GM19372 (cell line): ENCODE data around the gene KLRB1.
"Not testable (repeated sequence)": the region's sequence is repeated elsewhere in the genome, so short reads cannot be mapped to it uniquely, and the experiment has no call there.

ENCODE experiments used
- ATAC-seq: cut with Tn5 transposase; IDR thresholded peaks from one replicate; pipeline ENCODE4 v1.9.1; 2021; ENCODE audit warnings: mild to moderate bottlenecking, low read depth, moderate library complexity; ENCODE audit not compliant: unreplicated experiment

KLRB1 gene

DNA sequence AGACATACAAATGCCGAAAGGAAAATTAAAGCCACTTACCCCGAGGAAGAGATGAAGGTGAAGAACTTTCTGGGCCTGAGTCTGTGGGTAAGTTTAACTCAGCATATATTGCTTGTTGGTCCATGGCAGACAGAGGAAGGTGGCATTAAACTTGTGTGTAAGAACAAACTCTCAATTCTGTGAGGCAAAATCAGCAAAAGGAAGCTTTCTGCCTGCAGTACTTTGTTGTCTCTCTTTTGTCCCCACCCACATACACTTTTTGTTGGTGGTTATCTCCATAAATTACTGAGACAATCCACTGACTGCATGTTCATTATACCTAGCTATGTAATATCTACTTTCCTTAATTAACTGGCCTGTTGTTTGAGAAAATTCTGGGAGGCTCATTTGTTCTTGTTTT, at the start of gene KLRB1:
Gene KLRB1 (minus strand): TSS at position 201 of the 400 bp plus-strand sequence. CDS start 77 bp downstream, at position 124.
- no peak for ATAC-seq

DNA sequence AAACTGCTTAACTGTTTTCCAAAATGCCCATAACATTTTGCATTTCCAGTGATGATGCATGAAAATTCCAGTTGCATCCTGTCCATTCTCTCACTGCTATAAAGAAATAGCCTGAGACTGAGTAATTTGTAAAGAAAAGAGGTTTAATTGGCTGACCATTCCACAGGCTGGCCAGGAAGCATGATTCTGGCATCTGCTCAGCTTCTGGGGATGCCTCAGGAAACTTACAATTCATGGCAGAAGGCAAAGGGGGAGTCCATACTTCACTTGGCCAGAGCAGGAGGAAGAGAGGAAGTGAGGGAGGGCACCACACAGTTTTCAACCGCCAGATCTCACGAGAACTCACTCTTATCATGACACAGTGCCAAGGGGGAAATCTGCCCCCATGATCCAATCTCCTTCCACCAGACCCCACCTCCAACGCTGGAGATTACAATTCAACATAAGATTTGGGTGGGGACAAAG, 43.6 kb upstream of the KLRB1 start:
- no peak for ATAC-seq

DNA sequence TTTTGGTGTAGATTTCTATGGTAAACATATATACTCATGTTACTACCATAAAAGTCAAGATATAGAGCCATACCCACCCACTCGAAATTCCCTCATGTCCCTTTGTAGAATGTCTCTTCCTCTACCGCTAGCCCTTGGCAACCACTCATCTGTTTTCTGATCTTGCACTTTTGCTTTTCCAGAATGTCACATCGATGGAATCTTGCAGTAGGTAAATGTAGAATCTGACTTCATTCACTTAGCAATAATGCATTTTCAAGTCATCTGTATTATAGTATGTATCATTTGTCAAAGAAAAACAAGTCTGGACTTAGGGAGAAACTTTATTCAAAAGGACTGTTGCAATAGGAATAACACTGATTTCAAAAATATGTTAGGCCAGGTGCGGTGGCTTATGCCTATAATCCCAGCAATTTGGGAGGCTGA, 42.4 kb upstream of the KLRB1 start:
- ATAC-seq: no peak

DNA sequence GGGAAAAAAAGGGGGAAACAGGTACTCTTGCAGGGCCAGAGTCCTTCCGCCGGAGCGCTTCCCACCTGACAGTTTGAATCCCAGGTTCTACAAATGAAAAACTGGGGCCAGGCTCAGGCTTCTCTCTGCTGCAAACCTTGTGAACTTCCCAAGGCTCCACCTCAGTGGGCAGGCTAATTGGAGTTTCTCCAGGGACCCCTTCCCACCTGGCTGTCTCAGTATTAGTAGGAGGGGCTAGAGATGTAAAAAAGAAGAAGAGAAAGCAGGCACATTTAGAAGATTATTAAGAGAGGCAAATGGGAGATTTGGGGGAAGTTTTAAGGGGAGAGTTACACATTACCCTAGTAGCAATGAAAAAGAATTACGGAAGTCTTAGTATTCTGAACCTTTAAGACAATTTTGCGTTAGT, 41.8 kb upstream of the KLRB1 start:
- no peak for ATAC-seq

DNA sequence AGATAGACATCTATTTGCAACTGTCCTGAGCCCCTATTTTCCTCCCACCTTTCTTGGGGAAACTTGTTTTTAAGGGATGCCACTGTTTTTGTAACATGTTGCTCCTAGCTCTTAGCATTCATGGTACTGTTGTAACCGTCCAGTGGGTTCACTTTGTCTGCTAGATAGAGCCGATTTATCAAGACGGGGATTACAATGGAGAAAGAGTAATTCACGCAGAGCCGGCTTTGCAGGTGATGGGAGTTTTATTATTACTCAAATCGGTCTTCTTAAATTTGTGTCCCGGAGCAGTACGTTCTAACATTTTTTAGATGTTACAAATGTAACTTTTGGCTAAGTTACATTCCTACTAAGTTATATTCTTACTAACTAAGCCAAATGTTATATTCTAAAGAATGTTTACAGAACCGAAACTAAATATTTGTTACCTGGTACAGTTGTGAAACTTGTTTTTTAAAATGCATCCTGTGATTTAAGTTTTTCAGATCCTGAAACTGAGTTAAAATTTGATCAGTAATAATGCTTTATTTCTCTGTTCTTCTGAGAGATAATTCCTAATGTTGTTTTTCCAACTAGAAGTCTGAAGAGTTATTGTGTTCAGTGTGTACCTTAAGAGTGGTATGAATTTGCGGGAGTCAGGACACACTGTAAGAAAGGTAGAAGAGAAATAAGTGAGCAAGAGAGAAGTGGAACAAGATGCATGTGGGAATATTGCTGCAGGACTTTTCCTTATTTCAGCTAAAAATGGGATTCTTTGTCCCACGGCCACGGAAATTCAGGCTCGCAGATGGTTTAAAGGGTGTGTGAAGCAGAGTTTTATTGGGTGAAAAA, 41.2 kb upstream of the KLRB1 start:
- no peak for ATAC-seq

DNA sequence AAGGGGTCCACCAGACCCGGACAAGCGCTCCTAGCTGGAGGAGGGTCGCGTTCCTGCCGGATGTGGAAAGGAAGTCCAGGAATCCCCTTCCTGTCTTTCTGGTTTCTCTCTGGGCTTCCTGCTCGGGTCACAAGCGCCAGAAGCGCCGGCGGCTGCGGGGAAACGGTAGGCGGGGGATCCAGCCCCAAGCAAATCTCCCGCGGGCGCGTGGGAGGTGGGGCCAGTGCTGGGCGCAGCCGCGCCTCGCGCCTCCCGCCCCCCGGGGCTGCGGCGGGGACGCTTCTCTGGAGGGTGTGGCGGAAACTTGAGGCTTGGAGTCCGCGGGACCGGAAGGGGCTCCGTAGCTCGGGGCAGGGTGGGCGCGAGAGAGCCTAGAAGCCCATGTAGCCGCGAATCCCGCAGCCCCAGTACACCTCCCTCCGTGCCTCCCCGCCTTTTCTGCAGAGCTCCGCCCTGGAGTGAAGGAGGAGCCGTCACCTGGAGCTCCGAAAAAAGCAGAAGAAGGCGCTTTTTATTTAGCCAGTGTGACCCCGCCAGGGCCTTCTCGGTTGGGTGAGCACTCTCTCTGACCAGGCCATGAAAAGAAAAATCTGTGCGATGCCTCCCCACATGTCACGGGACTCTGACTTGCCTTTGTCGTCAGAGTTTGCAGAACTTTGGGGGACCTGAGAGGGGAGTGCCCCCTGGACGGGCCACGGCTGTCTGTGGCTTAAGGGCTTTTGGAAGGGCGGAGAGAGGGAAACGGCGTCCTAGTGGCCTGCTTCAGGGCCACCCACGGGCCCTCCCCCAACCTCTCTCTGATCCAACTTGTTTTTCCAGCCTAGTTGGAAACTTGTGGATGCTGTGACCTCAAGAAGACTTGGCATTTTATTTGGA, 40.3 kb upstream of the KLRB1 start:
- peak; percentile 71 for ATAC-seq

DNA sequence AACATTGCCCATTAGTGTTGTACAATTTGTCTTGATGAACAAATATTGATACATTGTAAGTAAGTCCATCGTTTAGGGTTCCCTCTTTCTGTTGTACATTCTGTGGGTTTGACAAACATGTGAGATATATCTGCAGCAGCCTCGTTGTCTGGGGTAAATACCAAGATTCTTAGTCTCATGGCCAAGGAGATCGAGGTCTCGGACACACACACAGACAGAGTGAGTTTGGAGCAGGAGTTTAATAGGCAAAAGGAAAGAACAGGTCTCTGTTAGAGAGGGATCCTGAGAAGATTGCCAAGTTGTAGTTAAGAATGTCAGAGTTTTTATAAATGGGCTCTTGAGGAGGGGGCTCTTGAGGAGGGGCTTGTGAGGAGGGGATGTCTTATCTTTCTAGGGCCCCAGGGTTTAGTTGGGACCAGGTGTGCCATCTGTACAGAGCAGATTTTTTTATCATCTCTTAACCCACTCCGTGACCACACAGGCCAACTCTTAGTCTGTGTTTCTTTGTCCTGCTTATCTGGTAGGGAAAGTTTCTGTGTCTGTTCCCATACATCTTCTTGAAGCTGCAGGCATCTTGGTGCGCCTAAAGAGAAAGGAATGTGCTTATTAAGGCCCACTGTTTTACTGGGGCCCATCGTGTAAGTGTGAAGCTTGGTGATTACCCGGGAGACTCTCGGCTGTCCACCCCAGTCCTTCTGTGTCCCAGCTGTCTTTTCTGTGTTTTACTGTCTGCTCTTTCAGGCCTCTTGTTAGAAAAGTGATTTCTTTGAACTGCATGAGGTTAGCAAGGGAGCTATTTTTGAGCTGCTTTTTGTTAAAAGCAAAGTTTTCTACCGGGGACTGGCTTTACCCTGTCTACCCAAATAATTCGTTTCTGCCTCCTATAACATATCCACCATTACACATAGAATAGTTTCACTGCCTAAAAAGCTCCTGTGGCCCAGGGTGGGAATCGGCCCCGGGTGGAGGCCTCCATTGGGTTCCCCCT, 39.4 kb upstream of the KLRB1 start:
- ATAC-seq: no peak

DNA sequence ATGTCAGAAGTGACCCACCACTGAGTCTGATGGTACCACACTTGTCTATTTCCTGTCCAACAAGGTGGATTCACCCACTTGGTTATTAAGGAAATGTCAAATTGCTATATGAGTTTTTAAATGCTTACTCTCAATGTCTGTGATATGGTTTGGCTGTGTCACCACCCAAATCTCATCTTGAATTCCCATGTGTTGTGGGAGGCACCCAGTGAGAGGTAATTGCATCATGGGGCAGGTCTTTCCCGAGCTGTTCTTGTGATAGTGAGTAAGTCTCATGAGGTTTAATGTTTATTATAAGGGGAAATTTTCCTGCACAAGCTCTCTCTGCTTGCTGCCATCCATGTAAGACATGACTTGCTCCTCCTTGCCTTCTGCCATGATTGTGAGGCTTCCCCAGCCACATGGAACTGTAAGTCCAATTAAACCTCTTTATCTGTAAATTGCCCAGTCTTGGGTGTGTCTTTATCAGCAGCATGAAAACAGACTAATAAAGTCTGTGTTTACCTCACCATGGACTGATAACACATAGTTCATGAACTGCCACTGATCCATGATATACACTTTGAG, 37.4 kb upstream of the KLRB1 start:
- ATAC-seq: not testable (repeated sequence)

DNA sequence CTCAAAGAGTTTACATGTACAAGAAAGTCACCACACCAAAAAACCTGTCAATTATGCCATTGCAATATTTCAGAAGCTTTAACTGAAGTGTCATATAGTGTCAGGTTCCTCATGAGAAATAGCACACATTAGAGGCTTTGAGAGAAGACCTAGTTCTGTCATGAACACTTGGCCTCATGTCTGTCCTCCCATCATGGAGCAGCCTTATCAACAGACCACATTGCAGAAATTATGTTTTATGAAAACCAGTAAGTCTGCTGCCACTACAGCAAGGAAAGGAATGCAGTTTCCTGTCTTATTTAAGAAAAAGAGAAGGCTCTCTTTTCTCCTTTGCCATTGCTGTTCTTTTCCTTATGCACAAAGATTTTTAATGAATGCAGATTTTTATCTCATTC, 35.5 kb upstream of the KLRB1 start:
- ATAC-seq: no peak

DNA sequence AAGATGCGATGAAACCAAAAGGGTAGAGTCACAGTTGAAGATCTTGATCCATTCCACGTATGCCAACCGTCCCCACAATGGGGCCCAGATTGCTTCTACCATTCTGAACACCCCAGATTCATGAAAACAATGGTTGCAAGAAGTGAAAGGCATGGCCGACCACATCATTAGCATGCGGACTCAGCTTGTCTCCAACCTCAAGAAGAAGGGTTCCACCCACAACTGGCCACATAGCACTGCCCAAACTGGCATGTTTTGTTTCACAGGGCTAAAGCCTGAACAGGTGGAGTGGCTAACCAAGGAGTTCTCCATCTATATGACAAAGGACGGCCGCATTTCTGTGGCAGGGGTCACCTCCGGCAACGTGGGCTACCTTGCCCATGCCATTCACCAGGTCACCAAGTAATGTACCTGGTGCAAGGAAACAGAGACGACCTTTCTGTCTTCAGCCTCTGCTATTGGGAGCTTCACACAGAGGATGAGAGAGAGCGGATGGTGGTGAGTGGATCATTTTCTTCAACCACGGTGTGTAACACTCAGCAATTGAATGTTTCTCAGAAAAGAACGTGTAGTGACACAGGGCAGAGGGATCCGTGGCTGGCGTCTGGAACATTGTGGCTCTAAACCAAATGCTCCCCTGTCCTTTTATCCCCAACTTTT, 35.0 kb upstream of the KLRB1 start:
- ATAC-seq: no peak

DNA sequence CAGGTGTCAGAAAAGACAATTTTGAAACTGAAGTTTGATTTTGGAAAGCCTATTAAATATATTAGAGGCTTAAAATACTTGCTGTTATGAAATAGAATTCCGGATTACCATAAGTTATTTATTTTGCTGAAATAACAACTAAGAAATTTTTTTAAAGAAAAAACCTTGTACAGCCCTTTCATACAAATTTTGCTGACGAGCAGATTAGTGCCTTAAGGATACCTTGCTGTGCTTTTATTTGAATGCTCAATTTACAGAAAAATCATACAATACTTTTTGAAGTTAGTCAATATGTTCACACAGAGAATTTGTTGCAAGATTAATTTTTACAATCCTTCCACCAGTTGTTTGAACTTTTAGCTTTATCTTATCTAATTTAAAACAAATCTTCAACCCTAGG, 32.3 kb upstream of the KLRB1 start:
- ATAC-seq: no peak

DNA sequence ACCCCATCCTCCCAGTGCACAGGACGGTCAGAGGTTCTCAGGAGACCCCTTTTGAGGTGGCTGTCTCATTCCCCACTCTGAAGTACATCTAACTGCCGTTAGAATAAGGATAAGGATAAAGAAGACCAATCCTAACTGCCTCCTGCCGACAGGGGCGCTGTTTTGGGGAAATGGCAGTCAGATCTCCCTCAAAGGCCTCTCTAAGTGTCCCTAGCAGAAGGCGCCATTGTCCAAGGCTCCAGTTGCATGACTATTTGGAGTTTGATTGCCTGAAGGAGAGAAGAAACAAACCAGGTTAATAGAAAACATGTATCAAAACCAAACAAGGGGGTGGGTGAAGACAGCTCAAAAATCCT, 29.1 kb upstream of the KLRB1 start:
- ATAC-seq: no peak

DNA sequence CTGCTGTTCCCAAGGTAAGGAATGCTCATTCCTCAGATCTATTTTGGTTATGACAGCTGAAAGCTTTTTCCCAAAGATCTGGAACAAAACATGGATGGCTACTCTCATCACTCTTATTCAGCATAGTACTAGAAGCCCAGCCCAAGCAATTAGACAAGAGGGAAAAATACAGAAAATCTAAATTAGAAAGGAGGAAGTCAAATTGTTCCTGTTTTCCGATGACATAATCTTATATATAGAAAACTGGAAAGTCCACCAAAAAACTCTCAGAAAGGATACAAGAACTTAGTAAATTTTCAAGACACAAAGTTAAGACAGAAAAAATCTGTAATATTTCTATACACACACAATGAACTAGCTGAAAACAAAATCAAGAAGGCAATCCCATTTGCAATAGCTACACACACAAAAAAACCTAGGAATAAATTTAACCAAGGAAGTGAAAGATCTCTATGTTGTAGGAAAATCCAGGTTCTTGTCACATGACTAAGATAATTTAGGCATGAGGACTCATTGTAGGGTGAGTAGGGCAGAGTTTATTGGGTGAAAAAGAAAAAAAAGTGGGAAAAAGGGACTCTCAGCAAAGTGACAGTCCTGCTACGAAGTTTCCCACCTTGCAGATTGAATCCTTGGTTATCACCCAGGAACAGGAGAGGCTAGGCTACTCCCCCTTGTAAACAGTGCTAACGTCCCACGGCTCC, 28.6 kb upstream of the KLRB1 start:
- no peak for ATAC-seq

DNA sequence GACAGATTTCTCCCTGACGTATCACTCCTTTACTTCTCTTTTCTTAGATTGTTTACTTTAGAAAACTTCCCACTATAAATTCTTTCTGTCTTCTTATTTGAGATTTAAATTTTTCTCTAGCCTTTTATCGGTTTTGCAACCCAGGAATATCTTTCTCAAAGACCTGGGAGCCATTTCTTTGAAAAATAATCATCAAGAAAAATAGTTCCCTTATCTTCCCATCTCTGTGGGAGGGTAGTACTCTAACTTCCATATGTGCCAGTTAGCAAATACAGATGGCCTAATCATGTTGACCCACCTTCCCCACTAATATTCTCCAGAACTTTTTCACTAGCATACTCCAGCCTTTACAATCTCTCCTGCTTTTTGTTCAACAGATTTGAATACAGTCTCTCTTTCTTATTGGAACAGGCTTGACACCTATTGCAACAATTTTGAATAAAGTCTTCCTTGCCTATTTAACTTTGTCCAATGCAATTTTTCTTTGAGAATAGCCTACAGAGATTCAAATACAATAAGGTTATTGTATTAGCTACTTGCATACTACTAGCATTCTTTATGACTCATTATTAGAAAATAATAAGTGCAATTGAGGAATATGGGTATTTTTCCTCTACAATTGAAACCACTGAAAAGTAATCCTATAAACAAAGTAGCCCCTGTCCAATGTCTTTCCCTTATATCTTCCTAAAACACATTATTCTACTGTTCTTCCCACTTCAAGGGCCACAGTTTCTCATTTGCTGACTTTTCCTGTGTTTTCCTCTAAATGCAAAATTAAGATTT, 27.4 kb upstream of the KLRB1 start:
- no peak for ATAC-seq

DNA sequence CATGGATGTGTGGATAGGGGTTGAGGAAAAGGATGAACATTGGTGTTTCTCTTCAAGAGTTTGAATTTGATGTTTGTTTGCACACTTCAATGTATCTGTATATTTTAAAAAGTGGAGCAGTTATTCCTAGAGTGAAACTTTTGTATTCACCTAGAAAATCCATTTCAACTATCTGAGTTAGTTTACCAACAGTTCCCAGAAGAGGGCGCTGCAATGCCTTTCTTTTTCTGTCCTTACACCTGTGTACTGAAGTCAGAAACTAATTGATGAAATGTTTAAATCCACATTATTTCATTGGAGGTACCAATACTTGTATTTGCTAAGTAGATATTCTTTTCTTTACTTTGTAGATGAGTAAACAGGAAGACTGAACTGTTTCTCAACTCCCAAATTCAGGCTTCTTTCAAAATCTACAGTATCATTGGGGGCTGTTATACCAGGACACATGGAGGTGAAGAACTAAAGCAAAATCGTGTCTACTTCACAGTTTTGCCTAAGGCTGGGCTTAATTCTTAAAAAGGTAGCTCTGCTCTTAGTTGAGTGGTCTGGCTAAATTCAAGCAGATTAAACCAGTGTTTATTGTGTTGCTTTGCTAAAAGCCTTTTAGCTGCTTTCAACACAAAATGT, 26.6 kb upstream of the KLRB1 start:
- no peak for ATAC-seq

DNA sequence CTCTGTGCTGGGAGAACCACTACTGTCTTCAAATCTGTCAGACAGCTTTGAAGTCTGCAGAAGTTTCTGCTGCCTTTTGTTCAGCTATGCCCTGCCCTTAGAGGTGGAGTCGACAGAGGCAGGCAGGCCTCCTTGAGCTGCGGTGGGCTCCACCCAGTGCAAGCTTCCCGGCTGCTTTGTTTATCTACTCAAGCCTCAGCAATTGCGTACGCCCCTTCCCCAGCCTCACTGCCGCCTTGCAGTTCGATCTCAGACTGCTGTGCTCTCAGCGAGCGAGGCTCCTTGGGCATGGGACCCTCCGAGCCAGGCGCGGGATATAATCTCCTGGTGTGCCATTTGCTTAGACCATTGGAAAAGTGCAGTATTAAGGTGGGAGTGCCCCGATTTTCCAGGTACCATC, 25.1 kb upstream of the KLRB1 start:
- ATAC-seq: no peak

DNA sequence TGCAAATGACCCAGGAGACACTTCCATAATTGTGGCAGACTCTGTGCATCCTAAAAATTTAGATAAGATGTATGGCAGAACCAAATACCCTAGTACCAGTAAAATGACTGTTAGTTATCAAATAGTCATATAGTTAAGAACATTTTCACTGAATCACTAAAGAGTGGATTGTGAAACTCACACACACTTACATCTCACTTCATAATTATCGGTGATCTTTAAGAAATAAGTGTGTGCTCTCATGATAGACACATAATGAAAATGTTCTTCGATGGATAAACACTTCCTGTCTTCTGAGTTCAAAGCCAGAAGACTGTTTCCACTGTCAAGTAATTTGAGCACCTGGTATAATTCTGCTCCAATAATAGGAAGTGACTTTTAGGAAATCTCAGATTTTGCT, 19.1 kb upstream of the KLRB1 start:
- no peak for ATAC-seq

DNA sequence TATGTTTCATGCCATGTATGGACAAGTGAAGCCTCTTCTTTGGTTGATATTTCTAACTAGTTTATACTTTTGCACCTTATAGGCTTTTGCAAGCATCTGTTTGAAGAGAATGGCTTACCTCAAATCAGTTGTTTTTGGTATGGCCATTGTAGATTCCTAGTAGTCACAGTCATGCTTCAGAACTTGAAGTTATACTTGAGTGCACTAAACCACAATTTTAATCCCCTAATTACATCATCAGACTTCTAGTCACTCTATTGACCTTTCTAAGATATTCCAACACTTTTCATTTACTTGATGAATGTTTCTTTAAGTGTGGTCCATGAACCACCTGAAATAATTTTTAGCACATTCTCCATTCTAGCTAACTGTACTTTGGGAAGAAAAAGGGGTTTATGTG, 18.6 kb upstream of the KLRB1 start:
- ATAC-seq: no peak
